NCI-H226 (cell line): ENCODE results near the gene KRTAP2-4.
"Not testable (repeated sequence)": the region's sequence is repeated elsewhere in the genome, so short reads cannot be mapped to it uniquely, and the experiment has no call there.

Experiments used
- DNase-seq: peaks from one replicate; pipeline ENCODE4 v3.0.0-alpha.2; 2015

KRTAP2-4 gene

GRCh38 chr17:41069031-41069430 is 3.4 kb upstream of the KRTAP2-4 start:
- no peak for DNase-seq

- no peak for DNase-seq
Observed at GRCh38 chr17:41067281-41067680, 1.6 kb upstream of the KRTAP2-4 start.

- DNase-seq, result not testable (repeated sequence)
Observed at GRCh38 chr17:41065016-41065689, 526 bp downstream of the KRTAP2-4 start.

GRCh38 chr17:41064301-41064700 is 1.4 kb downstream of the KRTAP2-4 start:
- DNase-seq, result no peak

- DNase-seq, result no peak
Observed at GRCh38 chr17:41063449-41063848, 2.2 kb downstream of the KRTAP2-4 start.

- DNase-seq, result peak; percentile 91
Observed at GRCh38 chr17:41061964-41062363, 3.7 kb downstream of the KRTAP2-4 start.

- DNase-seq, result peak; percentile 84
Observed at GRCh38 chr17:41060052-41060604, 5.6 kb downstream of the KRTAP2-4 start, which contains the start of gene KRTAP2-3. KRTAP2-3 (minus strand) TSS chr17:41060114; CDS start chr17:41060050, 64 bp downstream.

- DNase-seq, result peak; percentile 80
Observed at GRCh38 chr17:41059276-41060051, 6.2 kb downstream of the KRTAP2-4 start.

GRCh38 chr17:41058741-41059140 is 6.9 kb downstream of the KRTAP2-4 start:
- no peak for DNase-seq

GRCh38 chr17:41057547-41057946 is 8.1 kb downstream of the KRTAP2-4 start:
- DNase-seq, result no peak

- DNase-seq, result not testable (repeated sequence)
Observed at GRCh38 chr17:41055130-41055529, 10.5 kb downstream of the KRTAP2-4 start, which contains the start of gene KRTAP2-2. KRTAP2-2 (minus strand) TSS chr17:41055230; CDS start chr17:41055211, 19 bp downstream.

- DNase-seq, result not testable (repeated sequence)
Observed at GRCh38 chr17:41054556-41054955, 11.1 kb downstream of the KRTAP2-4 start.

GRCh38 chr17:41054025-41054424 is 11.7 kb downstream of the KRTAP2-4 start:
- DNase-seq, result no peak

- no peak for DNase-seq
Observed at GRCh38 chr17:41052566-41052965, 13.1 kb downstream of the KRTAP2-4 start.

- no peak for DNase-seq
Observed at GRCh38 chr17:41049110-41049509, 16.6 kb downstream of the KRTAP2-4 start.

GRCh38 chr17:41048441-41048840 is 17.2 kb downstream of the KRTAP2-4 start:
- no peak for DNase-seq

- not testable (repeated sequence) for DNase-seq
Observed at GRCh38 chr17:41046735-41047465, 18.8 kb downstream of the KRTAP2-4 start, which contains the start of gene KRTAP2-1. KRTAP2-1 (minus strand) TSS chr17:41047316; CDS start chr17:41047267, 49 bp downstream.

GRCh38 chr17:41042953-41043352 is 22.7 kb downstream of the KRTAP2-4 start:
- no peak for DNase-seq

- not testable (repeated sequence) for DNase-seq
Observed at GRCh38 chr17:41040783-41041571, 24.7 kb downstream of the KRTAP2-4 start, which contains the start of gene KRTAP1-1. KRTAP1-1 (minus strand) TSS chr17:41041450; CDS start chr17:41041397, 53 bp downstream.

- no peak for DNase-seq
Observed at GRCh38 chr17:41037853-41038350, 27.8 kb downstream of the KRTAP2-4 start.

GRCh38 chr17:41034346-41034935 is 31.2 kb downstream of the KRTAP2-4 start, which contains the start of gene KRTAP1-3:
KRTAP1-3 (minus strand) TSS chr17:41034874; CDS start chr17:41034821, 53 bp downstream.
- DNase-seq, result not testable (repeated sequence)
